Islet precursor cell (in vitro differentiated cells): ENCODE results near the gene SIK2.
"Not testable (repeated sequence)": the region's sequence is repeated elsewhere in the genome, so short reads cannot be mapped to it uniquely, and the experiment has no call there.

Experiments
- DNase-seq: peaks from one replicate; pipeline ENCODE4 v3.0.0-alpha.2; 2018

Gene SIK2

DNA sequence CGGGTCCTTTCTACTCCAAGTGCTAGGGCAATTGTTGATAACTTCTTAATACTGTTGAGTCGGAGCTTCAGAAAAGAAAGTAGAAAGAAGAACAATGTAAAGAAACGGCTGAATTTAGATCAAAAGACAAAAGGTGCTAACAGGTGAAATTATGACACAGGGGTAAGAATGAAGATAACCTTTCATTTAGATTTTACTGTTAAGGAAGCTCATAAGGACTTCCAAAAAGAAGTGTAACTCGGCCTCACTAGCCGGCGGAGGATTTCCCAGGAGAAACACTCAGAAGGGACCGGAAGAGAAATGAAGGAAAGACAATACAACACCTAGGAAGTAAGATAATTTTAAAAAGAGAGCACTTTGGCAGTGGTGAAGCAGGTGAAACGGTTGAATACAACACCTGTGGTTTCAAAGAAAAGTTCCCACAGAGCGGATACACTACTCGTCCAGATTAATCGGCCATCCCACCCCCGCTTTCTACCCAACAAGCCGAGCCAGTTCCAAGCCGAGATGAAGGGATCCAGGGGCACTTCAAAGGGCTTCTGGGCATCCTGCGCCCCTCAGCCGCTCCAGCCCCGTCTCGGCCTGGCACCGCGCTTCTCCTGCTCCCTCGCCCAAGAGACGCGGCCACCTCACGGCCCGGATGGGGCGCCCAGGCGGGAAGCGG, 163.2 kb downstream of the SIK2 start:
- no peak for DNase-seq

DNA sequence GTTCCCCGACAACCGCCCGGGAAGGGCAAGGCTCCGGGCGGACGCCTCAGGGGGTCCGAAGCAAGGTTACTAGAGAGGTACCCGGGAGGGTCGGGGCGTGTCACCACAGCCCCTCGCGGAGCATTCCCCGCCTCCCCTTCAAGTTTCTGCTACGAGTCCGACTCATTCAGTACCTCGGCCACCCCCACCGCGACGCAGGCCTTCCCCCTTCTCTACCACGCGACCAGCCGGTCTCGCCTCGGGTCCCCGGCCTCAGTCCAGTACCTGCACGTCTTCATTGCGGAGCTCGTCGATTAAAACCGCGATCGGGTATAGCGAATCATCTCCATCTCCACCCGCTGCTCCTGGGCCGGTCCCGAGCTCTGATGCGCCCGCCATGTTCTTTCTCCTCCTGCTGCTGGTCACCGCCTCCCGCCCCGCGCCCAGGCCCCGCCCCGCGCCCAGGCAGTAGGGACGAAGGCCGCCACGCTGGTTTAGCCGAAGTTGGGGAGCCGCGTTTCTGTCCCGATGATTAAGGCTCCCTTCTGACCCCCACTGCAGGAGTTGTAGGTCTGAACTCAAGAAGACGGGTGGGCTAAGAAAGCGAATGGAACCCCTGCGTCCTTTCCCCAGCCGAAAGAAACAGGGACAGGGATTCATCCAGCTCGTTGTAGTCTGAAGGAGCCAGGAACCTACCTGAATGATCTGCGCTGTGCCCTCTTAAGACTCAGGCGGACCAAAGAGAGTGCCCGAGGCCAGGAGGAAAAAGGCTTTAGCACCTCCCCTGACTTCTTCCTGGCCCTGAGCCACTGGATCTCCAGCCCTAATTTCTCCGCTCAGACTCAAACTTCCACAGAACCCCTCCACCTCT, 164.0 kb downstream of the SIK2 start, which contains the start of gene PPP2R1B:
Gene PPP2R1B (minus strand): TSS at position 406 of the 850 bp plus-strand sequence. CDS start 28 bp downstream, at position 378.
- peak; percentile 93 for DNase-seq

DNA sequence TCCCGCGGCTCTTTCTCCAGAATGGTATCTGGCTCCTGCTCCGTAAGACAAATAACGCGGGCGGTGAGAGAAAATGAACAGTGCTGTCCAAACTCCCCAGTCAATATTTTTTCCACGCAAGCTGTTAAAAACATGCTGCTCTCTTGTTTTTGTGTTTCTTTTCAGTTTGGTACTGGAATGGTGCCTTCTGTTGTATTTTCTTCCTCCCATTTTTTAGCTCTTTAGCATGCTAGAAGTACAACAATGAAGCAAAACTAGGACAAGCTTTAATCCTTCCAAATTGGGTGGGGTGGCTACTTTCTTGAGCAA, 164.5 kb downstream of the SIK2 start:
- no peak for DNase-seq

DNA sequence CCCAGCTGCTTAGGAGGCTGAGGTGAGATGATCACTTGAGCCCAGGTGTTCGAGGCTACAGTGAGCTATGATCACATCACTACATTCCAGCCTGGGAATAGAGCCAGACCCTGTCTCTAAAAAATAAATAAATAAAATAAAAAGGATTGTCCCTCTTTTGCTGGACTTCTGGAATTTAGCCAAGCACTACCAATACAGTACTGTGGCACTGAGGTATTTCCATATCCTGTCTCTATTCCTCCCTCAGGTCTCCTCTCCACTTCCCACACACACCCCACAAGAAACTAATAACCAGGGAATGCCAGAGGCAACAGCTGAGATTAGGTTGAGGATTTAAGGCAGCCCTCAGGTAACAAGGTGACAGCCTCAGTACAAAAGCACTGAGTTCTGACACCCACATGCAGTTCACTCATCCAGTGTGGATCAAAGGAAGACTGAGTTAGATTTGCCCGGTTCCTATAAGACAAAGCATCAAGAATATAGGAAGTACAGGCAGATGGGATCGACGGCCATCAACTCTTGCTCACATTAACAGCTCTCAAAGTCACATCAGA, 168.4 kb downstream of the SIK2 start:
- DNase-seq, result no peak

DNA sequence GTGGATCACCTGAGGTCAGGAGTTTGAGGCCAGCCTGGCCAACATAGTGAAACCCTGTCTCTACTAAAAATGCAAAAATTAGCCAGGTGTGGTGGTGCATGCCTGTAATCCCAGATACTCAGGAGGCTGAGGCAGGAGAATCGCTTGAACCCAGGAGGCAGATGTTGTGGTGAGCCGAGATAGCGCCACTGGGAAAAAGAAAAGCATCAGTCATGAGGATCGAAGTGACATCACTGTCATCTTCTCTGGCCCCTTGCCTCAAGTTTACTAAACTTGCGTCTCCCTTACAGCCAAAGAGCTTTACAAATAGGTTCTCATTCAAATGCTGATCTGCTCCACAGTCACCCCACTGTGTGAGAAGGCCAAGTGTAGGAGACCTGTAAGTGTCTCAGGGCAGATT, 169.0 kb downstream of the SIK2 start:
- DNase-seq, result not testable (repeated sequence)

DNA sequence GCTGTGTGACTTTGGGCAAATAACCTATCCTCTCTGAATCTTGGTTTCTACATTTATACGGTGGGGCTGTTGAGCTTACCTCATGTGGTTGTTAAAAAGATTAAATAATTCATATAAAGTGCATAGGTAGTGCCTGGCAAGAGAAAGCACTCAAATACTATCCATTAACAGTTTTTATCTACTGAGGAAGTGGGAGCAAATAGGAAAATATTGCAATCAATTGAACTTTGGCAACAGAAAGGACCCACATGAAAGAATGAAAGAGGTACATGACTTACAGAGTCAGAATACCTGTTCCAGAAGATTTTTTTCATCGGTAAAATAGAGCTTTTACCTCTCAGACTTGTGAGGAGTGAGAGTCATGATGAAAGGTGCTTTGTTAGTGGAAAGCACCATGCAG, 170.3 kb downstream of the SIK2 start:
- no peak for DNase-seq

DNA sequence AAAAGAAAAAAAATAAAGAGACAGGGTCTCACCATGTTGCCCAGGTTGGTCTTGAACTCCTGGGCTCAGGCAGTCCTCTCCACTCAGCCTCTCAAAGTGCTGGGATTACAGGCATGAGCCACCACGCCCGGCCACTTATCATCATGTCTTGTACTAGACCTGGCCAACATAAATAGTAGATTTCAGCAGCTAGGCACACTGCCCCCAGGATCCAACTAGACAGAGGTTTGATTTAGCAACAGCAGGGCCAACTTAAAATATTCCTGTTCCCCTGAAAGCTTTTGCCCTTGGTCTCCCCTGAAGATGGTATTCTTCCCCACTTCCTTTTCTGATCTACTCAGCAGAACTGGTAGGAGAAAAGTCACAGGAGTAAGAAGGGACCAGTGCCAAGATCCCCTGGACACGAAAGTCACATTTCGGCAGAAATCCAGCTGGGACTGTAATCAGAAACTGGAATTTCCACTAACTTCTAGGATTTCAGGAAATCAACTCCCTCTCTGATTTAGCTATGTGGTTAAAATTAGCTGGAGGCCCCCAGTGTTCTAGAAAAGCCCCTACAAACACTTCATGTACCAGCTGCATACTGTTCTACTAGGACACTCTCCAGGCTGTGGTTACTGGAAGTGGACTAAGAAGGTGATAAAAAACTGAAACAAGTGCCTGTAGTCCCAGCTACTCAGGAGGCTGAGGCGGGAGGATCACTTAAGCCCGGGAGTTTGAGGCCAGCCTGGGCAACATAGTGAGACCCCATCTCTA, 172.9 kb downstream of the SIK2 start:
- no peak for DNase-seq

DNA sequence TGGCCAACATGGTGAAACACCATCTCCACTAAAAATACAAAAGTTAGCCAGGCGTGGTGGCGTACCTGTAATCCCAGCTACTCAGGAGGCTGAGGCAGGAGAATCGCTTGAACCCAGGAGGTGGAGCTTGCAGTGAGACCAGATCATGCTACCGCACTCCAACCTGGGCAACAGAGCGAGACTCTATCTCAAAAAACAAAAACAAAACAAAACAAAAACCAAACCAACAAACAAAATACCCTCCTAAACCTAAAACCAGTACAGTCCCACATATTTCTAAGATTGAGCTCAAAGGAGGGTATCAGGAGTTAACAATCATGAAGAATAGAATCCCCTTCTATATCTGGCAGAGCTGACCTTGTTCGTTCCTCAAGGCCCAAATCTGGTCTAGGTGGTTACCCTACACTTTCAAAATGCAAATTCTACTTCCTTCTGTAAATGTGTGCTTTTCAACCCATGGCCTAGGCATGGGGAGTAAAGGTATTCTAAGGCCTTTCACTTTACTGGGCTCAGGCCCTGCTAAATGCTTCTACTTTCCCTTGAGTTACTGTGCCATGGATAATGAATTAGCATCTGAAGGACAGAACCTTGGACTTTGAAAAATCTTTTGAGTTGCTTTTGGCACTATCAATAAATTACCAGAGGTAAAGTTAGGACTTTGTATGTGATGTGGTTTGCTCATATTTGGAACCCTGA, 174.3 kb downstream of the SIK2 start:
- DNase-seq, result peak; percentile 17

DNA sequence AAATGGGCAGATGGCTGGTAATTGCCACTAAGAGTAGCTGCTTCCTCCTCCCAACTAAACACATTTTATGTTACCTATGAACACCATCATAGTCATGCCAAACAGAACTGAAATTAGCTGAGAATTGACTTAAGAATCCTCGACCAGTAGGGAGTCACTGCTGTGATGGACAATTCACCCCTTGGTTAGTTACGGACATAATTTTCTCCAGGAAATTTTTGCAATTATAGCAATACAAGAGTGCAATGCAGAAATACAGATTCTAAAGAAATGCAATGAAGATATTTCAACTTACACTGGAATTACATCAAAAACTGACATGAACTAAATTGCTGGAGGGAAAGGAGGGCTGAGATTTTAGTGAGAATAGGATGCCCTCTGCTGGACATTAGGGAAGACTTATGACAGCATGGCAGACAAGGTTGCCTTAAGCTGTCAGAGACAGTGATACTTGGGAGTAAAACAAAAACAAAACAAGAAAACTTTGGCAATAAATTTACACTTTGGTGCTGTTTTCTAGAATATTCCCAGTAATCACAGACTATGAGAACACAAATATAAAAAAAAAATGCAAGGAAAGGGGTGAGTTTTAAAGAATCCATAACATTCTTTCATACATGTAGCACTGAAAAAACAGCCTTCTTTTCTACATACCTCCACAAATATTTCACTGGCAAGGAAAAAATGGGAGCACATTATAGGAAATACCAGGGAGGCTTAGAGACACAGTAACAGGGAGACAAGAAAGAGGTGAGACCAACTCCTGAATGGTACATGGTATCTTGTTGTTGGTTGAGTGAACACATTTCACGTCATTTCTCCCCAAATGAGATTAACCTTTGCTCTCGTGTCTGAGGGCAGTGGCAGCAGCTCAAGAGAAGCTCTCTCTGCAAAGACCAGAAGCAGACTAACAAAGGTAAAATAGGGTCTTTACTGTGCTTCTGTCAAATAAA, 175.1 kb downstream of the SIK2 start:
- DNase-seq, result no peak

DNA sequence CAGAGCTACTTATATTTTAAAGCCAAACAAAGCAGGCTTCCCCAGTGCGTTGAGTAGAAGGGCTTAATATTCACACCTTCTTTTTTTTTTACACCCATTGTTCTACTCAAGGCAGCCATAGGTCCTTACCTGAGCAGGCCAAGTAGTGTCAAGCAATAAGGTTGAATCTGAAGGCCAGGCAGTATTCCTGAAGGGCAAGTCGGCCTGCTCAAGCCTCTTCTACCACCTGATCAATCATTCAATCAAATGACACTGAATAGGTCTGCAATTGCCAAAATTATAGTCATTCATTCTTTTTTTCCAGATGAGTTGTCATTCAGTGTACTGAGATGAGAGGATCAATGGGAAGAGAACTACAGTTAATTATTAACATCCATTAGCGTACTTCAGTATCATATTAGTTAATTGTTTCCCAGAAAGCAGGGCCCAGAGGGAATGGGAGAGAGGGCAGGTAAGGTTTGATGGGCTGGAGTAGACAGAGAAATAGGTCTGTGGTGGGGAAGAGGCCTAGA, 175.9 kb downstream of the SIK2 start:
- DNase-seq, result no peak

DNA sequence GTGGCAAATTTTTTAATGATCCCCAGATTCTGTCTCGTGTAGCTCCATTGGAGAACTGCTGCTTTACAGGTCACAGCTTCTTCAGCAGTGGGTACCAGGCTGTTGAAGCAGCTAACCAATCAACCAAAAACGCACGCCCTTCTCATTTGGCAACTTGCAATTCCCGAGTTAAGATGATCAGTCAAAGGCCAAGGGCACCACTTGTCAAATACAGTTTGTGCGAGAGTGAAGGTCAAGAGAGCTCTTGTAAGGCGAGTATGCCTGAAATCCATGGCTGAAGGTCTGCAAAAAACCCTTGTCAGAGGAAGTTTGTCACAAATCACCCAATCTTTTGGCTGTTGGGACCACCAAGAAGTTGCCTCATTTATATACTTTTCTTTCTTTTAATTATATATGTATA, 176.9 kb downstream of the SIK2 start:
- no peak for DNase-seq
